Suprapubic skin (tissue), 4 donors: Measurements from ENCODE around the gene MS4A14. TPM values are rescaled to one million over a fixed set of nuclear protein-coding genes. Genes with fewer than 3 reads are reported as not detected.
"Not testable (repeated sequence)": the region's sequence is repeated elsewhere in the genome, so short reads cannot be mapped to it uniquely, and the experiment has no call there.

Experiments used
- DNase-seq, 2 donors: peaks; one replicate each; pipeline ENCODE4 v3.0.0-alpha.2; 2019; ENCODE audit warnings: low spot score in 2 of 2
- H3K27ac ChIP-seq: fragments of 200-600 bp; sonication (generic); one replicate; pipeline ENCODE4 v1.5.1; 2019
- H3K27me3 ChIP-seq: fragments of 200-600 bp; sonication (generic); one replicate; pipeline ENCODE4 v1.5.1; 2019
- H3K36me3 ChIP-seq: fragments of 200-600 bp; sonication (generic); one replicate; pipeline ENCODE4 v1.5.1; 2019
- H3K4me1 ChIP-seq: fragments of 200-600 bp; sonication (generic); one replicate; pipeline ENCODE4 v1.5.1; 2019
- H3K4me3 ChIP-seq: fragments of 200-600 bp; sonication (generic); one replicate; pipeline ENCODE4 v1.5.1; 2019; ENCODE audit warnings: mild to moderate bottlenecking
- H3K9me3 ChIP-seq: fragments of 200-600 bp; sonication (generic); one replicate; pipeline ENCODE4 v1.5.1; 2019
- CTCF ChIP-seq, 2 donors: fragments of 200-600 bp in 1 of 2; fragments of 450-650 bp in 1 of 2; sonication (generic) in 1 of 2; IDR thresholded peaks; one replicate each; pipeline ENCODE4 v1.5.1; 2016 to 2019; ENCODE audit warnings: antibody characterized with exemption in 2 of 2, mild to moderate bottlenecking in 1 of 2, moderate library complexity in 1 of 2
- EP300 ChIP-seq: sonication (generic); formaldehyde crosslinking; IDR thresholded peaks from one replicate; pipeline ENCODE4 v1.6.1; 2017; ENCODE audit warnings: antibody characterized with exemption
- POLR2A ChIP-seq, 2 donors: fragments of 450-650 bp; IDR thresholded peaks; one replicate each; pipeline ENCODE4 v1.6.1; 2017; ENCODE audit warnings: antibody characterized with exemption in 2 of 2, mild to moderate bottlenecking in 2 of 2, moderate library complexity in 2 of 2
- POLR2AphosphoS5 ChIP-seq, 3 donors: sonication (generic); formaldehyde crosslinking; IDR thresholded peaks; one replicate each; pipeline ENCODE4 v1.6.1; 2017; ENCODE audit warnings: antibody characterized with exemption in 3 of 3
- WGBS: methylation state at CpG from one replicate; pipeline ENCODE4 v1.1.5; 2018; 5-methylcytosine and 5-hydroxymethylcytosine counted together
- total RNA-seq, 4 donors: library from RNA; depleted of rRNA; stranded (reverse); fragments of >200 nt; gene quantifications; one replicate each; pipeline ENCODE4 v1.1.0, GENCODE V29; 2016

Gene MS4A14
- total RNA-seq, 4 donors from 2014 or later, result 0.48 to 2.3 TPM; not detected in 2

- Histone ChIP-seq H3K4me3 (no peak overlapping the region), H3K27me3 (no peaks in the 10 kb centered on the region), H3K9me3 (no peaks in the 10 kb centered on the region), H3K27ac (no peak overlapping the region), H3K36me3 (no peaks in the 10 kb centered on the region), H3K4me1 (no peaks in the 10 kb centered on the region)
- TF ChIP-seq CTCF (IDR thresholded peaks at IDR 0.05) (no peak), EP300 (no peak)
- no peak for DNase-seq
- WGBS, result 66% methylated on average over 2 of the region's 2 CpGs
Observed at GRCh38 chr11:60428517-60428916, 32.3 kb downstream of the MS4A14 start.

- 95% methylated on average over 5 of the region's 5 CpGs for WGBS
- TF ChIP-seq EP300, result no peak
- TF ChIP-seq POLR2AphosphoS5 (IDR thresholded peaks at IDR 0.05), result no peak
- TF ChIP-seq CTCF (IDR thresholded peaks at IDR 0.05), result no peak
- TF ChIP-seq POLR2A (IDR thresholded peaks at IDR 0.05), result no peak
- no peaks in the 10 kb centered on the region for H3K4me1 ChIP-seq
- no peaks in the 10 kb centered on the region for H3K9me3 ChIP-seq
- no peaks in the 10 kb centered on the region for H3K36me3 ChIP-seq
- no peak for DNase-seq
- H3K27me3 ChIP-seq, result no peaks in the 10 kb centered on the region
- no peak within 1 kb of the TSS for H3K27ac ChIP-seq
- no peak within 1 kb of the TSS for H3K4me3 ChIP-seq
Observed at GRCh38 chr11:60429272-60429671, 33.0 kb downstream of the MS4A14 start, which contains the start of gene MS4A5. TSS of gene MS4A5 (plus strand) at chr11:60429572. CDS start at chr11:60429675, 103 bp downstream.

GRCh38 chr11:60431251-60431650 is 35.0 kb downstream of the MS4A14 start:
- DNase-seq, result no peak
- 74% methylated on average over 2 of the region's 2 CpGs for WGBS
- H3K4me3 ChIP-seq, result no peak overlapping the region

GRCh38 chr11:60433401-60433800 is 37.1 kb downstream of the MS4A14 start:
- Histone ChIP-seq H3K4me1 (no peaks in the 10 kb centered on the region), H3K27ac (no peak overlapping the region), H3K9me3 (no peaks in the 10 kb centered on the region), H3K4me3 (no peak overlapping the region), H3K27me3 (no peaks in the 10 kb centered on the region), H3K36me3 (no peaks in the 10 kb centered on the region)
- TF ChIP-seq POLR2AphosphoS5 (IDR thresholded peaks at IDR 0.05), result no peak
- TF ChIP-seq POLR2A (IDR thresholded peaks at IDR 0.05), result no peak
- no peak for TF ChIP-seq EP300
- no peak for TF ChIP-seq CTCF (IDR thresholded peaks at IDR 0.05)
- WGBS, result 87% methylated on average over 4 of the region's 4 CpGs
- DNase-seq, result no peak

More at GRCh38 chr11:60431251-60431650, 35.0 kb downstream of the MS4A14 start:
- H3K27ac ChIP-seq, result no peak overlapping the region
- H3K4me1 ChIP-seq, result no peaks in the 10 kb centered on the region
- H3K36me3 ChIP-seq, result no peaks in the 10 kb centered on the region
- H3K9me3 ChIP-seq, result no peaks in the 10 kb centered on the region
- no peaks in the 10 kb centered on the region for H3K27me3 ChIP-seq
- no peak for TF ChIP-seq POLR2A (IDR thresholded peaks at IDR 0.05)
- no peak for TF ChIP-seq EP300

GRCh38 chr11:60447070-60447469 is 50.8 kb downstream of the MS4A14 start:
- H3K36me3 ChIP-seq, result no peaks in the 10 kb centered on the region
- H3K27ac ChIP-seq, result no peak overlapping the region
- no peaks in the 10 kb centered on the region for H3K4me1 ChIP-seq
- H3K27me3 ChIP-seq, result no peaks in the 10 kb centered on the region
- no peak overlapping the region for H3K4me3 ChIP-seq
- TF ChIP-seq POLR2A (IDR thresholded peaks at IDR 0.05) (no peak), EP300 (no peak), POLR2AphosphoS5 (IDR thresholded peaks at IDR 0.05) (no peak), CTCF (IDR thresholded peaks at IDR 0.05) (no peak)
- no peak for DNase-seq
- H3K9me3 ChIP-seq, result no peaks in the 10 kb centered on the region

- no peaks in the 10 kb centered on the region for H3K27me3 ChIP-seq
- H3K4me1 ChIP-seq, result no peaks in the 10 kb centered on the region
- H3K9me3 ChIP-seq, result no peaks in the 10 kb centered on the region
- TF ChIP-seq EP300 (no peak), POLR2A (IDR thresholded peaks at IDR 0.05) (no peak), CTCF (IDR thresholded peaks at IDR 0.05) (no peak), POLR2AphosphoS5 (IDR thresholded peaks at IDR 0.05) (no peak)
- H3K4me3 ChIP-seq, result no peak overlapping the region
- no peak overlapping the region for H3K27ac ChIP-seq
- H3K36me3 ChIP-seq, result no peaks in the 10 kb centered on the region
- no peak for DNase-seq
Observed at GRCh38 chr11:60447846-60448245, 51.6 kb downstream of the MS4A14 start.

- not testable (repeated sequence) for H3K4me1 ChIP-seq, H3K36me3 ChIP-seq, H3K27ac ChIP-seq, H3K4me3 ChIP-seq, DNase-seq, H3K9me3 ChIP-seq, H3K27me3 ChIP-seq
- WGBS, result no CpG with 5 or more reads among the region's 32 CpGs
Observed at GRCh38 chr11:60451185-60451584, 54.9 kb downstream of the MS4A14 start.
